GM12892 (cell line): ENCODE measurements around the gene PDE1C.

Experiments used
- POLR2A ChIP-seq: IDR thresholded peaks from 2 replicates; pipeline ENCODE4 v1.6.1; 2011; ENCODE audit warnings: low read depth, low read length, control low read depth
- POLR2AphosphoS5 ChIP-seq: IDR thresholded peaks from 2 replicates; pipeline ENCODE4 v1.6.1; 2011; ENCODE audit warnings: low read depth, low read length, control low read depth

- no peak for TF ChIP-seq POLR2A
- TF ChIP-seq POLR2AphosphoS5: no peak
These were observed 19.1 kb downstream of the PDE1C start for GRCh38 chr7:32051128-32051527.
